DMS79 treated with DMSO at 0.1 percent for 48 hours (cell line): ENCODE results near the gene HOXB6.

ENCODE experiments used
- DNase-seq: peaks from one replicate; lab custom pipeline; 2025; lab: John Stamatoyannopoulos, UW

Gene HOXB6

GRCh38 chr17:48565925-48566710 lies 38.7 kb downstream of the HOXB6 start:
- no peak for DNase-seq

DNA sequence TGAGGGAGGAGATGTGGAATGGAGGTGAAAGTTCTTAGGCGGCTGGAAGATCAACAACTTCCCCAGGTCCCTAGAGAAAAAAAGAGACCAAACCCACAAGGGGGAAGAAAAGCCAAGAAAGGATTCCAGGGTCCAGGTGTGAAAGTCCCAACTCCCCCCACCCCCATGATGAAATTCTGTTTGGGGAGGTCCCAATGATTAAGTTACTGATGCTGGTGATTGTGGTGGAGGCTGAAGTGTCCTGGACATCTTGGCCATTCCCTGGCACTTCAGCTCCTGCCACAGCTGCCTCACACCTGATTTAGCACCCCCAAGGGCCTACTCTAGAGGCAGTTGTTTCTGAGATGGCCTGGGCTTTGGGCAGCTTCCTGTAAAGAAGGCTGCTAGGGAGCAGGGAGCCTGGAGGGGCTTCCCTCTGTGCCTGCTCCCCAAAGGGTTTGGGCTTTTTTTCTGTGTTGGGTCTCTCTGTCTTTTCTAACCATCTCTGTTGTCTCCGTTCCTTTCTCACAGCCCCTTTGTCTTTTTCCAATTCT lies 39.7 kb downstream of the HOXB6 start:
- no peak for DNase-seq

DNA sequence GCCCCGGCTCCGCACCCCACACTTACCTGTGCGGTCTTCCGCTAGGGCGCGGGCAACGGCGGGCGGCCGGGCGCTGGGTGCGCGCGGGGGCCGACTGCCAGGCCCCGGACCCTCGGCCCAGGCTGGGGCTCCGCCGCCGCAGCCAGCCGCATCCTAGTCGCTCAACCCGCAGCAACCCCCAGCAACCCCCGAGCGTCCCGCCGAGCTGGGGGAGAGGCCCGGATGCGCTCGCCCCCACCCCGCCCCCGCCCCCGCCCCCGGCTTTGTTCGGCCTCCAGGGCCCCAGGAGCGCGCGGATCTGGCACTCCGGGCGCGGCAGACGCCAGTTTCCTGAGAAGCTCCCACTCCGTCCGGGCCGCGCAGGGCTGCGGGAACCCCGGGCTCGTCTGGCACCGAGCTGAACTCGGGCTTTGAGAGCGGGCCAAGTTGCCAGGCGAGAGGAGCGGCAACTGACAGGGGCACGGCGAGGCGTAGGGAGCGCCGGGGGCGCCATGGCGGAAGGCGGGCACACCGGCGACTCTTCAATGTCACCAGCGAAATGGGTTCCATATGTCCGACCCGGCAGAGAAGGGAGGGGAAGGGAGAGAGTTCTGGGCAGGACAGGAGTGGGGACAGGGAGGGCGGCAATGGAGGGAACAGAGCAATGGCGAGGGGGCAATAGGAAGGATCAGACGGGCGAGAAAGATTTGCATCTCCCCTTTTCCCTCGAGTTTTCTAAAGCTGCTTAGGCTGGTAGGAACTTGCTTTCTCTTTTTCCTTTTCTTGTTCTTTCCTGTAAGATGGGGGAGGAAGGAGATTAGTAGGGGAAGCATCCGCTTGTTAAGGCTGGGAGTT lies 40.4 kb downstream of the HOXB6 start:
- no peak for DNase-seq

GRCh38 chr17:48563867-48564187 lies 41.0 kb downstream of the HOXB6 start:
- DNase-seq, result no peak

- DNase-seq, result no peak
Measured at GRCh38 chr17:48563385-48563838, 41.4 kb downstream of the HOXB6 start.

DNA sequence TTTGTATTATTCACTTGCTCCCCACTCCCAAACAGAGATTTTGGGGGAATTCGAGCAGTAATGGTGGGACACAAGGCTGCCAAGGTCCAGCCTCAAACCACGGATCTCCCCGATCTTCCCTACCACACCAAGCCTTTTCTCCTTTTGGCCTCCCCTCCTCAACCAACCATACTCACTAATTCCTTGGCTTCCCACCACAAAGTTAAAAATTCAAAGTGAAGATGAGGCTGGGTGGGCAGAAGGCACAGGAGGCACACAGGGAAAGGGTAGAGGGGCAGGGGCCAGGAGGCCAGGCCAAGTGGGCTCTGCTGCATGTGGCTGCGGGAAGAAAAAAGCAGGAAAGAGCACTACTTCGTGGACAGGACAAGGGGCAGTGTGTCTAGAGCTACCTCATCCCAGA lies 41.9 kb downstream of the HOXB6 start:
- DNase-seq, result no peak

DNA sequence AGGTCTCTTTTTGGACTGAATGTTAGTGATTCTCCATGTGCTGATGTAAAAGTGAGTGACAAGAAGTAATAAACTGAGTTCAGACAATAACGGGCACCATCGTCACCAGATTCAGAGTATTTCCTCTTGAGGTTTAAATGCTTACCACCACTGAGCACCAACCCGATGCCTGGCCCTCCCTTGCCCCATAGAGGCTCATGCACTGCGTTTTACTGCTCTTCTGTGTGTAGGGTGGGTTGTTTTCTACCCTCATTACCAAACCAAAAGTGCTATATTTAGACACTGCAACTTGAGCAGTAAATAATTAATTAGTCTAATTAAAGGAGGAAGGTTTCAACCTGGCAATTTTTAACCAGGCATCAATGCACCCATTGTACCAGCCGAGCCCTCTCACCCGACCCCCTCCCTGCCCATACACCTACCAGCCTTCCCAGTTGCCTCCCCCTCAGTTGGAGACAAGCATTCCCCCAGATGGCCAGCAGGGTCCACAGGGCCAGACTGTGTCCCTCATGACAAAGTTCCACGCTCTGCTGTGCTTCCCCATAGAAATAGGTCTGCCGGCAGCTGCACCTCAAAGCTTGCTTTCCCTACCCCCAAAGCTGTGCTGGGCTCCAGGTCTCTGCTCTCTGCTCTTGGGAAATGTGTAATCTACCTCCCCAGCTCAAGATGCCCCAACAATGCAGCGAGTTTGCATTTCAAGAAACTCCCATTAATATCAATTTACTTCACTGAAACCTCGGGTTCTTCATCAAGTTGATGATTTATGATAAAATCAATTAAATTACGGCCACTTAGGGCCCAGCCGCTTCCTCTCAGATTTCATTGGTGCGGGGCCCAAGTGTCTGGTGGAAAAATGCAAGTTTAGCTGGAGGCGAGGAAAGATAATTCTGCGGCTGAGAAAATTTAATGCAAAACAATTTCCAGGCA lies 42.6 kb downstream of the HOXB6 start:
- no peak for DNase-seq

- DNase-seq, result no peak
Measured at GRCh38 chr17:48559840-48560817, 44.7 kb downstream of the HOXB6 start.

DNA sequence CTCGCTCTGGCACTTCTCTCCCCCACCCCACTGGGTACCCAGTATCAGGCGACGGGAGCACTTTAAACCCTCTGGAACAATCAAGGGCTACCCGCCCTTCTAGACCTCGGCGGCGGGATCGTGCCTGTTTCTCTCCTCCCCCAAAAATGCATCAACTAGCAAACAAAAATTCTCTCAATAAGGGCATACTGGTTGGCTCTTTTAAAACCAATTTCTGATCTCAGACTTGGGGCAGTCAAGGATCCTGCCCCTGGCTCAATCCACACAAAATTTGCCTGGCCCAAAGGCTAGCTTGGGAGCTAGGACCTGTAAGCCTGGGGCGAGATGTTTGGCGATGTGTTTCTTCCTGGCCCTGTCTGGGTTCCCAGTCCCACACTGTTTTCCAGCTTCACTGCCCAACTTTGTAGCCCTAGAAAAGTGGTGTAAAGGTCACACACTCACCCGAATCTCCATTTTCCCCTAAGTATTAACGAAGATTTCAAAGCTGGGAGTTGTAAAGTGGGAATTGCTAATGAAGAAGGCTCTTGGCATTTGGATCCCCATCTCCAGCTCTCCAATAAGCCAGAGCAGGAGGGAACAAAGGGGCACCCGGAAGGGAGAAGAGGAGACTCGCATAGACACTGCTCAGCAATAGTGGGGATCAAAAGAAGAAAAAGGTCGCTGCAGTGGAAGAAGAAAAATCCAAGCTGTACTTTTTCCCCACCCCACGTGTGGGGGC lies 45.5 kb downstream of the HOXB6 start:
- no peak for DNase-seq

DNA sequence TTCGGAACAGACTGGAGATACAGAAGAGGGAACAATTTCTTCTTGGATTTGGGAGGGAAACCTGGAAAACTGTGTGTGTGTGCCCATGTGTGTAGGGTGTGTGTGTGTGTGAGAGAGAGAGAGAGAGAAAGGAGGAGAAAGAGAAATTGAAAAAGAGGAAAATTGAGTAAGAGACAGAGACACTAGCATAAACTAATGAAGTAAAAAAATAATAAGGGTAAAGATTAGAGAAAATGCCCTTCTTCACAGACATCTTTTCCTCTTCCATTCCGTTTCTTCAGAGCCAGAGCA lies 46.0 kb downstream of the HOXB6 start:
- DNase-seq, result no peak

GRCh38 chr17:48558057-48558830 lies 46.5 kb downstream of the HOXB6 start:
- DNase-seq, result no peak

- DNase-seq, result no peak
Measured at GRCh38 chr17:48556576-48557401, 48.0 kb downstream of the HOXB6 start.

GRCh38 chr17:48556229-48556575 lies 48.6 kb downstream of the HOXB6 start:
- no peak for DNase-seq

- DNase-seq, result peak; percentile 82
Measured at GRCh38 chr17:48555258-48556228, 49.2 kb downstream of the HOXB6 start.

DNA sequence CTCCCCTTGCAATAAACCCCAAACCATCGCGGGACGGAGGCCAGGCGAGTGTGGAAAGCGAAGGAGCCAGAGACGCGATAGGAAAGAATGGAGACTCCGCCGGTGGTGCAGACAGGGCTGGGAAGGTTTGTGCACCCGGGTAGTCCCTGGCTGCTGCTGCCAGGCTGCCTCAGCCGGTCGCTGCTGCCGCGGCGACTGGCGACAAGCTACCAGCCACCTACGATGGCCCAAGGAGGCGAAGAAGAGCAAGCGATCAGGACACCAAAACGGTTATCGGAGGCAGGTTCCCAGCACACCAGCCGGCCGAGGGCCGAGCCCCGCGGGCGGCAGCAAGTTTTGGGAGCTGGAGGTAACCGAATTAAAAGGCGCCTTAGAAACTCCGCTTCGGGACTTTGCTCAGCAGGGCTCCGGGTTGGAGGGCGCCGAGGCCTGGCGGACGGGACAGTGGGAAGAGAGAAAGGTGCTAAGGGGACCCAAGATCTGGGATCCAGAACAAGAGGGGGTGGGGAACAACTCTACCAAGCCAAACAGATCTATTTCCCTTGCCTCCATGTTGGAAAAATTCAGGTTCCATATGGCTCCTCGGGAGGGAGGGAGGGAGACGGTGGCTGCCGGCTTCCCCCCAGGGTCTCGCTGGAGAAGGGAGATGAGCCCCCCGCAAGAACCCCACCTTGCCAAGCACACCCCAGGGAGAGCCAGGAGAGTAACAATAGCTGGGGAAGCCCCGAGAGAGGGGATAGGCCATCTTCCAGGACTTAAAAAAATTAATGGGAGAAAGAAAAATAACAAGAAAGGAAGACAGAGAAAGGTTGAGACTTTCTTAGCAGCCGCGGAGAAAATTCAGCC lies 50.2 kb downstream of the HOXB6 start:
- DNase-seq, result peak; percentile 67

GRCh38 chr17:48553826-48554225 lies 51.0 kb downstream of the HOXB6 start:
- peak; percentile 38 for DNase-seq

- DNase-seq, result no peak
Measured at GRCh38 chr17:48553190-48553547, 51.6 kb downstream of the HOXB6 start.
